ENCODE data around the gene SRP19.

DNA sequence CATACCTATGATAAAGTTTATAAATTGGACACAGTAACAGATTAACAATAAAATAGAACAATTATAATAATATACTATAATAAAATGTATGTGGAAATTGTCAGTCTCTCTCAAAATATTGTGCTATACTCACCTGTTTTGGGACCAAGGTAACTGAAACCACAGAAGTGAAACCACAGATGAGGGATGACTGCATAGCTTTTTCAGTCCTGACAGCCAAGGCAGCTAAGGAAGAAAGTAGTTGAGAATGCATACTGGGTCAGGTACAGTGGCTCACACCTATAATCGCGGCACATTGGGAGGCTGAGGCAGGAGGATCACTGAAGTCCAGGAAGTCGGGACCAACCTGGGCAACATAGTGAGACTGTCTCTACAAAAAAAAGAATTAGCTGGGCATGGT is 8.9 kb downstream of the SRP19 start:
- TF ChIP-seq TEAD2 (tag; IDR thresholded peaks at IDR 0.05): no peak
- no peak for TF ChIP-seq ZSCAN29 (IDR thresholded peaks at IDR 0.05)
- no peak for TF ChIP-seq EP300 (IDR thresholded peaks at IDR 0.05; ENCODE audit: low read length)
- TF ChIP-seq, protein P1, sequence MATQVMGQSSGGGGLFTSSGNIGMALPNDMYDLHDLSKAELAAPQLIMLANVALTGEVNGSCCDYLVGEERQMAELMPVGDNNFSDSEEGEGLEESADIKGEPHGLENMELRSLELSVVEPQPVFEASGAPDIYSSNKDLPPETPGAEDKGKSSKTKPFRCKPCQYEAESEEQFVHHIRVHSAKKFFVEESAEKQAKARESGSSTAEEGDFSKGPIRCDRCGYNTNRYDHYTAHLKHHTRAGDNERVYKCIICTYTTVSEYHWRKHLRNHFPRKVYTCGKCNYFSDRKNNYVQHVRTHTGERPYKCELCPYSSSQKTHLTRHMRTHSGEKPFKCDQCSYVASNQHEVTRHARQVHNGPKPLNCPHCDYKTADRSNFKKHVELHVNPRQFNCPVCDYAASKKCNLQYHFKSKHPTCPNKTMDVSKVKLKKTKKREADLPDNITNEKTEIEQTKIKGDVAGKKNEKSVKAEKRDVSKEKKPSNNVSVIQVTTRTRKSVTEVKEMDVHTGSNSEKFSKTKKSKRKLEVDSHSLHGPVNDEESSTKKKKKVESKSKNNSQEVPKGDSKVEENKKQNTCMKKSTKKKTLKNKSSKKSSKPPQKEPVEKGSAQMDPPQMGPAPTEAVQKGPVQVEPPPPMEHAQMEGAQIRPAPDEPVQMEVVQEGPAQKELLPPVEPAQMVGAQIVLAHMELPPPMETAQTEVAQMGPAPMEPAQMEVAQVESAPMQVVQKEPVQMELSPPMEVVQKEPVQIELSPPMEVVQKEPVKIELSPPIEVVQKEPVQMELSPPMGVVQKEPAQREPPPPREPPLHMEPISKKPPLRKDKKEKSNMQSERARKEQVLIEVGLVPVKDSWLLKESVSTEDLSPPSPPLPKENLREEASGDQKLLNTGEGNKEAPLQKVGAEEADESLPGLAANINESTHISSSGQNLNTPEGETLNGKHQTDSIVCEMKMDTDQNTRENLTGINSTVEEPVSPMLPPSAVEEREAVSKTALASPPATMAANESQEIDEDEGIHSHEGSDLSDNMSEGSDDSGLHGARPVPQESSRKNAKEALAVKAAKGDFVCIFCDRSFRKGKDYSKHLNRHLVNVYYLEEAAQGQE (IDR thresholded peaks at IDR 0.05; ENCODE audit: borderline replicate concordance): no peak
- TF ChIP-seq, protein P1 (CRISPR knock-in tag; IDR thresholded peaks at IDR 0.05; ENCODE audit: low read depth): no peak
- TF ChIP-seq HDAC1 (IDR thresholded peaks at IDR 0.05): no peak
- no peak for TF ChIP-seq CTCF (IDR thresholded peaks at IDR 0.05 in 2 of 3, conservative IDR thresholded peaks at IDR 0.05 in 1 of 3; ENCODE audit: insufficient read depth in 2 of 3, low read depth in 1 of 3, low read length in 3 of 3)
- no peak for TF ChIP-seq TAF1 (IDR thresholded peaks at IDR 0.05; ENCODE audit: control insufficient read depth, extremely low read depth, insufficient read depth, low read length, severe bottlenecking)
- TF ChIP-seq MXI1 (IDR thresholded peaks at IDR 0.05; ENCODE audit: low read depth, low read length): no peak
- no peak for TF ChIP-seq TAF15 (IDR thresholded peaks at IDR 0.05; ENCODE audit: low read depth, low read length)
